Trophoblast cell (in vitro differentiated cells and primary cell): Measurements from ENCODE around the gene CATSPER2.
"Not testable (repeated sequence)": the region's sequence is repeated elsewhere in the genome, so short reads cannot be mapped to it uniquely, and the experiment has no call there.

Experiments
- DNase-seq, 2 donors: peaks; one replicate each; pipeline ENCODE4 v3.0.0-alpha.2; 2016
- H2AFZ ChIP-seq: 2 replicates; pipeline ENCODE4 v1.6.1; 2013; ENCODE audit warnings: low read length, moderate library complexity, mild to moderate bottlenecking; ENCODE audit not compliant: insufficient read depth, poor library complexity
- H2AK5ac ChIP-seq: 2 replicates; pipeline ENCODE4 v1.6.1; 2013; ENCODE audit warnings: mild to moderate bottlenecking, low read length
- H2BK120ac ChIP-seq: 2 replicates; pipeline ENCODE4 v1.6.1; 2013; ENCODE audit warnings: low read length, mild to moderate bottlenecking, moderate library complexity; ENCODE audit not compliant: insufficient read depth, poor library complexity
- H2BK12ac ChIP-seq: 2 replicates; pipeline ENCODE4 v1.6.1; 2013; ENCODE audit warnings: mild to moderate bottlenecking, low read length, moderate library complexity
- H2BK5ac ChIP-seq: 2 replicates; pipeline ENCODE4 v1.6.1; 2013; ENCODE audit warnings: low read length, low read depth, moderate library complexity, mild to moderate bottlenecking; ENCODE audit not compliant: poor library complexity
- H3K14ac ChIP-seq: 2 replicates; pipeline ENCODE4 v1.6.1; 2013; ENCODE audit warnings: mild to moderate bottlenecking, low read length
- H3K18ac ChIP-seq: 2 replicates; pipeline ENCODE4 v1.6.1; 2013; ENCODE audit warnings: mild to moderate bottlenecking, low read length
- H3K23ac ChIP-seq: 2 replicates; pipeline ENCODE4 v1.6.1; 2013; ENCODE audit warnings: low read length
- H3K27ac ChIP-seq: 2 replicates; pipeline ENCODE4 v1.5.1; 2013; ENCODE audit warnings: low read depth, mild to moderate bottlenecking, inconsistent platforms, low read length, moderate library complexity
- H3K27me3 ChIP-seq: 2 replicates; pipeline ENCODE4 v1.6.1; 2013; ENCODE audit warnings: inconsistent platforms, mild to moderate bottlenecking, low read length, moderate library complexity; ENCODE audit not compliant: insufficient read depth
- H3K36me3 ChIP-seq, 2 experiments: 1 replicate in 1 of 2; 2 replicates in 1 of 2; pipeline ENCODE4 v1.6.1; 2013; ENCODE audit warnings: low read length in 2 of 2, mild to moderate bottlenecking in 2 of 2, moderate library complexity in 1 of 2; ENCODE audit not compliant: insufficient read depth in 2 of 2, control insufficient read depth in 1 of 2
- H3K4ac ChIP-seq: 2 replicates; pipeline ENCODE4 v1.6.1; 2013; ENCODE audit warnings: low read depth, mild to moderate bottlenecking, low read length, moderate library complexity
- H3K4me1 ChIP-seq, 2 experiments: 1 replicate in 1 of 2; 2 replicates in 1 of 2; pipeline ENCODE4 v1.6.1; 2013; ENCODE audit warnings: low read length in 2 of 2, mild to moderate bottlenecking in 2 of 2, moderate library complexity in 1 of 2; ENCODE audit not compliant: insufficient read depth in 2 of 2, control insufficient read depth in 1 of 2
- H3K4me2 ChIP-seq: 2 replicates; pipeline ENCODE4 v1.6.1; 2013; ENCODE audit warnings: inconsistent platforms, mild to moderate bottlenecking, low read length, moderate library complexity
- H3K4me3 ChIP-seq: 2 replicates; pipeline ENCODE4 v1.5.1; 2013; ENCODE audit warnings: mild to moderate bottlenecking, low read depth, low read length, inconsistent platforms
- H3K79me1 ChIP-seq: one replicate; pipeline ENCODE4 v1.6.1; 2013; ENCODE audit warnings: low read length
- H3K79me2 ChIP-seq: 2 replicates; pipeline ENCODE4 v1.6.1; 2013; ENCODE audit warnings: low read length, mild to moderate bottlenecking; ENCODE audit not compliant: control insufficient read depth, insufficient read depth, poor library complexity
- H3K9ac ChIP-seq: 2 replicates; pipeline ENCODE4 v1.6.1; 2013; ENCODE audit warnings: mild to moderate bottlenecking, low read length
- H3K9me3 ChIP-seq: 2 replicates; pipeline ENCODE4 v1.6.1; 2013; ENCODE audit warnings: low read depth, mild to moderate bottlenecking, control low read depth, inconsistent platforms, low read length; ENCODE audit not compliant: insufficient read depth
- H4K12ac ChIP-seq: 2 replicates; pipeline ENCODE4 v1.6.1; 2013; ENCODE audit warnings: low read depth, mild to moderate bottlenecking, low read length, moderate library complexity
- H4K8ac ChIP-seq: 2 replicates; pipeline ENCODE4 v1.6.1; 2013; ENCODE audit warnings: low read depth, mild to moderate bottlenecking, low read length, moderate library complexity
- H4K91ac ChIP-seq: one replicate; pipeline ENCODE4 v1.6.1; 2013; ENCODE audit warnings: low read depth, mild to moderate bottlenecking, low read length, moderate library complexity
- WGBS: extraction: QIAGEN DNeasy Blood & Tissue Kit; methylation state at CpG from one replicate; pipeline ENCODE4 v1.1.7; 2013; ENCODE audit warnings: missing lambda C conversion rate; ENCODE audit not compliant: insufficient read length, insufficient coverage; ENCODE audit errors: extremely low coverage; 5-methylcytosine and 5-hydroxymethylcytosine counted together

CATSPER2 gene

GRCh38 chr15:43674175-43674574 lies 25.5 kb upstream of the CATSPER2 start:
- not testable (repeated sequence) for H2AFZ ChIP-seq, H4K8ac ChIP-seq, H3K23ac ChIP-seq, H3K79me2 ChIP-seq, H3K4me2 ChIP-seq, H3K9me3 ChIP-seq, H3K4me3 ChIP-seq, H4K91ac ChIP-seq, H2BK120ac ChIP-seq, H3K9ac ChIP-seq, H4K12ac ChIP-seq, H3K27me3 ChIP-seq, H2BK12ac ChIP-seq, H3K79me1 ChIP-seq, H2BK5ac ChIP-seq, H3K14ac ChIP-seq, H3K4me1 ChIP-seq, H3K36me3 ChIP-seq, H3K27ac ChIP-seq, H3K4ac ChIP-seq, H3K18ac ChIP-seq, DNase-seq, H2AK5ac ChIP-seq
- no CpG with 5 or more reads among the region's 1 CpG for WGBS

- not testable (repeated sequence) for H3K4me3 ChIP-seq
These were observed 17.5 kb upstream of the CATSPER2 start for GRCh38 chr15:43666177-43666576.

GRCh38 chr15:43663333-43663732 lies 14.7 kb upstream of the CATSPER2 start:
- not testable (repeated sequence) for H3K36me3 ChIP-seq, H3K18ac ChIP-seq, H3K23ac ChIP-seq, H4K91ac ChIP-seq, H2BK12ac ChIP-seq, H4K12ac ChIP-seq, H2BK120ac ChIP-seq, H2AK5ac ChIP-seq, H2BK5ac ChIP-seq, H3K4me1 ChIP-seq, H3K79me2 ChIP-seq, H3K27ac ChIP-seq, H3K27me3 ChIP-seq, H3K9ac ChIP-seq, H3K79me1 ChIP-seq, H3K4me3 ChIP-seq, H3K9me3 ChIP-seq, H3K14ac ChIP-seq, H3K4me2 ChIP-seq, H4K8ac ChIP-seq, H2AFZ ChIP-seq, DNase-seq, H3K4ac ChIP-seq
- no CpG with 5 or more reads among the region's 8 CpGs for WGBS

More at GRCh38 chr15:43666177-43666576, 17.5 kb upstream of the CATSPER2 start:
- H3K79me2 ChIP-seq, H4K91ac ChIP-seq, H3K79me1 ChIP-seq, H4K12ac ChIP-seq, H3K4me1 ChIP-seq, H3K14ac ChIP-seq, H2BK120ac ChIP-seq, DNase-seq, H2AK5ac ChIP-seq, H3K9ac ChIP-seq, H3K27ac ChIP-seq, H3K23ac ChIP-seq, H2AFZ ChIP-seq, H3K18ac ChIP-seq, H3K4me2 ChIP-seq, H3K9me3 ChIP-seq, H3K27me3 ChIP-seq, H2BK5ac ChIP-seq, H3K4ac ChIP-seq, H4K8ac ChIP-seq, H2BK12ac ChIP-seq, H3K36me3 ChIP-seq: not testable (repeated sequence)
- no CpG with 5 or more reads among the region's 1 CpG for WGBS

- WGBS: no CpG with 5 or more reads among the region's 2 CpGs
These were observed 13.6 kb upstream of the CATSPER2 start for GRCh38 chr15:43662293-43662692.

More at GRCh38 chr15:43662293-43662692, 13.6 kb upstream of the CATSPER2 start:
- H3K4me1 ChIP-seq, H3K4me3 ChIP-seq, H3K36me3 ChIP-seq, H3K4me2 ChIP-seq, H2BK12ac ChIP-seq, H3K4ac ChIP-seq, H3K79me1 ChIP-seq, H2AK5ac ChIP-seq, H4K91ac ChIP-seq, H4K8ac ChIP-seq, H3K27ac ChIP-seq, H3K14ac ChIP-seq, H3K79me2 ChIP-seq, H4K12ac ChIP-seq, DNase-seq, H2BK120ac ChIP-seq, H3K9ac ChIP-seq, H2BK5ac ChIP-seq, H2AFZ ChIP-seq, H3K9me3 ChIP-seq, H3K18ac ChIP-seq, H3K23ac ChIP-seq, H3K27me3 ChIP-seq: not testable (repeated sequence)
